ENCODE data around the gene PALD1. TPM values are rescaled to one million over a fixed set of nuclear protein-coding genes. Genes with fewer than 3 reads are reported as not detected.

The PALD1 gene
- polyA plus RNA-seq, 1 experiment: 0.17 TPM

GRCh38 chr10:70445718-70446657, 32.6 kb upstream of the PALD1 start:
- H3K27me3 ChIP-seq (ENCODE audit: control insufficient read depth, insufficient read depth, low read length): peaks cover 45% of the 10 kb centered on the region
- CTCF ChIA-PET: interaction anchor here (0.8 to 2.2 kb wide), 4 partner anchors 15 to 299 kb away, joined by 3 to 6 read pairs (median 4); partner anchors contain the start of gene TYSND1
- no peaks in the 10 kb centered on the region; the same call in 1 of the 2 replicates for H3K9me3 ChIP-seq (ENCODE audit: control insufficient read depth, insufficient read depth, low read length)
- no peak overlapping the region for H3K4me3 ChIP-seq (ENCODE audit: low read depth, low read length)
- no peak overlapping the region for H3K27ac ChIP-seq (ENCODE audit: low read depth, low read length)
- POLR2A ChIA-PET: interaction anchor here (0.9 to 1.8 kb wide), 3 partner anchors 15 to 276 kb away, joined by 3 to 5 read pairs (median 4); partner anchors contain the start of gene SAR1A
- DNase-seq (ENCODE audit: low read depth, low spot score): peak; percentile 84
- no peak for TF ChIP-seq CTCF (IDR thresholded peaks at IDR 0.05; ENCODE audit: low read depth, low read length)

- POLR2A ChIA-PET: no interaction called here
Measured at GRCh38 chr10:70448236-70448635, 30.3 kb upstream of the PALD1 start.

GRCh38 chr10:70455213-70455630, 23.3 kb upstream of the PALD1 start:
- DNase-seq (ENCODE audit: low read depth, low spot score): no peak
- Histone ChIP-seq H3K27ac (ENCODE audit: low read depth, low read length) (no peak overlapping the region), H3K4me3 (ENCODE audit: low read depth, low read length) (no peak overlapping the region), H3K9me3 (ENCODE audit: control insufficient read depth, insufficient read depth, low read length) (no peaks in the 10 kb centered on the region), H3K27me3 (ENCODE audit: control insufficient read depth, insufficient read depth, low read length) (peaks cover 21% of the 10 kb centered on the region)
- POLR2A ChIA-PET: no interaction called here
- TF ChIP-seq CTCF (IDR thresholded peaks at IDR 0.05; ENCODE audit: low read depth, low read length): no peak
- CTCF ChIA-PET: interaction anchor here (2.0 kb wide), 1 partner anchor 234 kb away, joined by 7 read pairs; no protein-coding TSS in a partner anchor

More at GRCh38 chr10:70448236-70448635, 30.3 kb upstream of the PALD1 start:
- Histone ChIP-seq H3K9me3 (ENCODE audit: control insufficient read depth, insufficient read depth, low read length) (no peaks in the 10 kb centered on the region), H3K27me3 (ENCODE audit: control insufficient read depth, insufficient read depth, low read length) (peaks cover 23% of the 10 kb centered on the region), H3K4me3 (ENCODE audit: low read depth, low read length) (no peak overlapping the region), H3K27ac (ENCODE audit: low read depth, low read length) (no peak overlapping the region)
- CTCF ChIA-PET: no interaction called here
- no peak for DNase-seq (ENCODE audit: low read depth, low spot score)
- no peak for TF ChIP-seq CTCF (IDR thresholded peaks at IDR 0.05; ENCODE audit: low read depth, low read length)

- H3K4me3 ChIP-seq (ENCODE audit: low read depth, low read length): no peak overlapping the region
- no peaks in the 10 kb centered on the region for H3K9me3 ChIP-seq (ENCODE audit: control insufficient read depth, insufficient read depth, low read length)
- H3K27me3 ChIP-seq (ENCODE audit: control insufficient read depth, insufficient read depth, low read length): peaks cover 14% of the 10 kb centered on the region
- DNase-seq (ENCODE audit: low read depth, low spot score): no peak
- ChIA-PET CTCF (interaction anchor here (1.7 kb wide), 1 partner anchor 234 kb away, joined by 4 read pairs; no protein-coding TSS in a partner anchor), POLR2A (no interaction called here)
- no peak overlapping the region for H3K27ac ChIP-seq (ENCODE audit: low read depth, low read length)
- TF ChIP-seq CTCF (IDR thresholded peaks at IDR 0.05; ENCODE audit: low read depth, low read length): no peak
Measured at GRCh38 chr10:70456164-70456563, 22.4 kb upstream of the PALD1 start.

GRCh38 chr10:70457759-70458305, 20.7 kb upstream of the PALD1 start:
- Histone ChIP-seq H3K27ac (ENCODE audit: low read depth, low read length) (no peak overlapping the region), H3K9me3 (ENCODE audit: control insufficient read depth, insufficient read depth, low read length) (no peaks in the 10 kb centered on the region), H3K4me3 (ENCODE audit: low read depth, low read length) (no peak overlapping the region), H3K27me3 (ENCODE audit: control insufficient read depth, insufficient read depth, low read length) (peaks cover 14% of the 10 kb centered on the region)
- ChIA-PET POLR2A (no interaction called here), CTCF (no interaction called here)
- DNase-seq (ENCODE audit: low read depth, low spot score): no peak
- no peak for TF ChIP-seq CTCF (IDR thresholded peaks at IDR 0.05; ENCODE audit: low read depth, low read length)

Measured in AG04450 (cell line).